Measurements from ENCODE around the gene GPR18.

The GPR18 gene

DNA sequence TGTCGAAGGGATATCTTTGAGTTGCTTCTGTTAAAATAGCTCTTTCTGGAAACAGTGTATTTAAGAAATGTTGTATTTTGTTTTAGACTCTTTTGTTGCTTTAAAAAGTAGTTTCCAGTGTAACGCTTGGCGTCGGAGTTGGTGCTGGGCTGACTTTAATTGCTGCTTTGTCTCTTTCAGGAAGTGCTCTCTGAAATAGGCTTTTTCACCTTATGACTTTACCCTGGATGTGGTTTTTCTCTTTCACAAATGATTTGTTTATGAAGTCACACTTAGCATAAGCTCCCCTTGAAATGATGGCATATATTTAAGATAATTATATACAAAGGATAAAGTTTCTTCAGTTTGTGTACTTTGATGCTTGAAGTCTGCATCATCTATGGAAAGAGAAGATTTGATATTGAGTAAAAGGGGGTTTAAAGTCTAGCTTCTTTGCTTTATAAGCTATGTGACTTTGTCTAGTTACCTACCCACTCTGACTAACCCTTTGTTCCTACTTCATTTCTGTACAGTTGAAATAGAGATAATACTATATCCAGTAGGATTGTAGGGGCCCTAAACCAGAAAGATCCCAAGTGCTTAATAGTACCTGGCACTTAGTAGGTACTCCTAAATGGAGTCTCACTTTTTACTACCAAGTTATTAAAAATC is at the start of gene GPR18:
Gene GPR18, minus strand, starts transcription at position 170 of the 651 bp plus-strand sequence. CDS start 2,507 bp downstream, outside the sequence.
- peak; percentile 35 to 78 for DNase-seq

- DNase-seq, result peak; percentile 62 to 65
These were observed 49.6 kb upstream of the GPR18 start for GRCh38 chr13:99307648-99308339.

DNA sequence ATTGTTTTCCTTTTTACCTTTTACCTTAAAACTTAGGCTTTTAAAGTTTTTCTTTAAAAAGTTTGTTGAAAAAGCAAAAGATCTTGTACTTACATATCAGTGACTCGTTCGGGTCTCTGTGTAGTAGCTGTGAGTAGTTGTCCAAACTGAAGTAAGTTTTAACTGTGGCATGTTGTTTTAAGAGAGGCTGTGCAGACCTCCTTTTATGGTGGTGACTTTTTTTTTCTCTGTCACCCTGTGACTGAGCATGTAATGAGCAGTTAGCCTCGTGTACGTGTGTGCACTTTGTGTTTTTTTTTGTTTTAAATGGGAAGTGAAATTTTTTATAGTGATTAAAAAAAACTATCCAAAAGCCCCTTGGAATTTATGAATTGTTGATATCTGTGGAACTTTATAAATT is 49.1 kb upstream of the GPR18 start, which contains the start of gene GPR183:
Gene GPR183, minus strand, starts transcription at position 153 of the 400 bp plus-strand sequence. CDS start 11,254 bp downstream, outside the sequence.
- peak; percentile 67 to 88 for DNase-seq

DNA sequence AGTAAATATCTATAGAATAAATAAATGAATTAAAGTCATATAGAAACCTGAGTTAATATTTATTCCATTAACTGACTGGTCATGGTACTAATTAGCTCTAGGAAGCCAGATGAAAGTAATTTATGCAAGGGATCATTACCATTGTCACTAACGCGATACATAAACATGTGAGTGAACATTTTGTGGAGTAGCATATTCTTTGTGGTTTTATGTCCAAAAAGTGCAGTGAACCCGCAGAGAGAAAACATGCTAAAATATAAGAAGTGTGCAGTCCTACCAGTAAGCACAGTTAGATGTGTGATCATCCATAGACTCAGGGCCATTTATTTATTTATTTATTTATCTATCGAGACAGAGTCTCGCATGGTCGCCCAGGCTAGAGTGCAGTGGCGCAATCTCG is 47.4 kb upstream of the GPR18 start:
- DNase-seq, result peak in 1 of 2 donors; percentile 50

DNA sequence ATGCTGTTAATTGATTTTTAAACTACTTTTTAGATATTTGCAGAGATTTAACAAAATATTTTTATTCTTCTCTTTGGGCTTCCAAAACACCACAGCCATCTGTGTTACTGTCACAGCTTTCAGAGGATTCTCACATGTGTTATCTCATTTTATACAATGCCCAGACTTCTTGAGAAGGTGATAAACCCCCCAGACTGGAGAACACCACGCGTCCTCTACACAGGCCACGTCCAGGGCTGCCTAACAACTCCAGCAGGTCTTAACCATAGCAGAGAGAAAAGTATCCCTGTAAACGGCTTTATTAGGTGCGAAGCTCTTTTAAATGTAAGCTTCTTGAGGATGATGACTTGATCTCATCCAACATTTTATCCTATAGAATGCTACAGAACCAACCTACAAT is 47.0 kb upstream of the GPR18 start:
- DNase-seq, result peak; percentile 47 to 68

- peak in 1 of 2 donors; percentile 48 for DNase-seq
These were observed 46.4 kb upstream of the GPR18 start for GRCh38 chr13:99304541-99304940.

DNA sequence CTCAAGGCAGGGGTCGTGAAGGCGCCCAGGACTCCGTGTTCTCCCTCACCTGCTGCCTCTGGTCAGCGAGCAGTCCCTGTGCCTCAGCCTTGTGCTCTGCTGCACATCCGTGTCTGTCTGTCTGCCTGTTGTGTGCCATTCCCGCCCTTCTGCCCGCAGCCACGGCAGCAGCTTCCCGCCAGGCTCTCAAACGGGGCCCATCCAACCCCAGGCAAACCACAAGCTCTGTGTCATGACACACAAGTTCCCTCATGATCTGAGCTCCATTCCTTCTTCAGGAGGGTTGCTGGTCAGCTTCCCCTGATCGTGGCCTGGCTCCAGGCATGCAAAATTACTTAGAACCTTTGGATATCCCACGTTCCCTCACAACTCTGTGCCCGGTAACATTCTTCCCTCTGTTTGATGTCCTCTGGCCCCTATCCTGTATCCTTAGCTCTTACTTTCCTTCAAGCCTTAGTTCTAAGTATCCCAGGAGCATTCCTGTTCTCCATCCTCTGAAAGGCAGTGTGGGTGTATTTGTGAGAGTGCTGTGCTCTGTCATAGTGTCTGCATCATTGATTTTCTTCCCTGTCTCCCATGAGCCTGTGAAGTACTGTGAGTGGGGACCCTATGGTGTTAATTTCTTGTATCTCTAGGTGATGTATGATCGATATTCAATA is 45.8 kb upstream of the GPR18 start:
- peak; percentile 56 to 68 for DNase-seq

DNA sequence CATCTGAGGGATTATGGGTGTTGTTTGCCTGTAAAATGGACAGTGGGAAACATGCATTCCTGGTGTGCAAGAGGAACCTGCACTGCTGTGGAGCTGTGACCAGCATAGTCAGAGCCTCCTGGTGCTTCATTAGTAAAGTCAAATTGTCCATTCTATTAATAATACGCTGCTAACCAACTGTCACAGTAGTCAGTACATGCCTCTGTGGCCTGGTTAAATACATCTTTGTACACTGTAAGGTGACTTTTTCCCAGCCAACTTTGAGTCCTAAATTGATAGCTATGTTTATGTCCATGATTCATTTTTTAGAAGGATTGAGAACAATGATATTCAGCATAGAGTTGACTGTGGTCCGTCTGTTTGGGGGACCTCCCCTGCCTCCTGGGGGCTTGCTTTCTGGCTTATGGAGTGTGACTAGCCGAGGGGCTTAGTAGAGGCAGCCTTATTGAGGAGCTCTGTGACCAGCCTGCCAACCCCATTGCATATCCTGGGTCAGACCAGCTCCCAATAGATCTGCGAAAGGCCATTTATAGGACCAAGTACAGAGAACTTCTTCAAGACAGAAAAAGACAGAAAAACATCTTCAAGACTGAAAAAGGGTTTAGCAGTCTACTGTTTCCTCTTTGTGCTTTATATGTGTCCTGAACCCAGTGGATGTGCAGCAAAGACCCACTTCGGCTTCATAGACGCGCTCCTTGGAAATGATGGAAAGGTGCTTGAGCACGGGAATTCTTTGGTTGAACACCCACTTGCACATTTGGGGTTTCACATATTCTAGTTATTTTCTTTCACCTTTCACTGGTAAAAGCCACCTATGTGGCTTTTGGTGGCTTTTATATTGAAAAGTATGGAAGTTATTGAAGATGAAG is 44.7 kb upstream of the GPR18 start:
- DNase-seq, result peak in 1 of 2 donors; percentile 38

DNA sequence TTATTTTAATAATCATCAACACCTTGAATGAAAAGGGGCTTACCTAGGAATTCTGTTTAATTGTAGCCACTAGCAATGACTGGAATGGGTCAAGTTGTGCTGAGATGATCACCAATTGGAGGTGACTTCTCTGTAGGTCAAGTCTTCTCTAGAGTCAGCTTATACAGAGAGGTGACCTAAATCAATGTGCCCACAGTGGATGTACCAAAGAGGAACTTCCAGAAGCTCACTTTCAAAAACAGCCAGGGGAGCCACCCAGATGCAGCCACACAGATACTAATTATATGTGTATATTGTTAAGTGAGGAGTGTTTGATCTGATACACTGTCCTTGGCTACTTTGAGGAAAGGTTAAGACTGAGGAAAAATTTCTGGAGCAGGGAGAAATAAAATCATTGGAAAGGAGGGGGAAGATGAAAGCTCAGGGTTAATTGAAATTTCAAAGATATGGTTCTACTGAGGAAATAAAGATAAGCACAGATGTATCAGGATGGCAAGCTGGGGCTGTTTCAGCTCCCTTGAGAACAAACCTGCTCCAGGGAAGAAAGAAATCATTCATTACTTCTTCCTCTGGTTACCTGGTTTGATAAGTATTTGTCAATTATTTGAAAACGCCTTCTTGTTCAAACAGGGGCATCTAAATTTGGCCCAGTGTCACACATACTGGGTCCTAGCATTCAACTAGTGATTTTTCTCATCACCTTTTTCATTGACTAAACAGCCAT is 43.9 kb upstream of the GPR18 start:
- peak; percentile 39 to 55 for DNase-seq

DNA sequence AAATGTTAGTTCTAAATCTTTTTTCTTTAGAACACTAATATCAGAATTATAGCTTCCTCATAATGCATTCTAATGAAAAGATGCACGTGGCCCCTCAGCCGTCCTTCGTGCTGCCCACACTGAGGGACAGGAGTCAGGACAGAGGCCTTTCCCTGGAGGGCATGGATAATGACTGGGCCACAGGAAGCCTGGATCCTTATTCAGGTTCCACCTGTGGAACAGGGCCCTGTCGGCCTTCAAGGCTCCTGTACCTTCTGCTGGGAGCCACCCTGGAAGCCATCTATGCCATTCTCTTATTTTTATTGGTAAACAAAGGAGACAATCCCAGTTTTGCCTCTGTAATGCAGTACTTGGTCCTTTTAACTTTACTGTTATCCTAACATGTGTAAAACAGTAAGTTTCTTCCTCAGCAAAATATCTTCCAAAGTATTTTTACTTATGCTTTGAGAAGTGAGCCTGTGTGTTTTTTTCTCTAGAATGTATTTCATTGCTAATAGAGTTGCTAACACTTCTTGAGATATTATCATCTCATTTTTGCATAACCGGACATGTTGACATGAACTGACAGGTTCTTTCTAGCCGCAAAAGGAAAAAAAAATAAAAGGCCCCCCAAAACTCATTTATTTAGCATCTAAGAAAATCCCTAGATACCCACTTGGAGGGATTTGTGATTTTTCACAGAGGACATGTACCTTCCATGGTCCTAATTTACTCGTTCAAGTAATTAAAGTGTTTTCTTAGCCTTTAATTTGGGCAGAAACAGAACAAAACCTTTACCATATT is 43.1 kb upstream of the GPR18 start:
- DNase-seq, result peak in 1 of 2 donors; percentile 57

GRCh38 chr13:99299920-99300341 is 41.8 kb upstream of the GPR18 start:
- DNase-seq, result no peak

- DNase-seq, result no peak
These were observed 41.2 kb upstream of the GPR18 start for GRCh38 chr13:99299256-99299919.

- DNase-seq, result peak in 1 of 2 donors; percentile 64
These were observed 39.9 kb upstream of the GPR18 start for GRCh38 chr13:99298056-99298455.

DNA sequence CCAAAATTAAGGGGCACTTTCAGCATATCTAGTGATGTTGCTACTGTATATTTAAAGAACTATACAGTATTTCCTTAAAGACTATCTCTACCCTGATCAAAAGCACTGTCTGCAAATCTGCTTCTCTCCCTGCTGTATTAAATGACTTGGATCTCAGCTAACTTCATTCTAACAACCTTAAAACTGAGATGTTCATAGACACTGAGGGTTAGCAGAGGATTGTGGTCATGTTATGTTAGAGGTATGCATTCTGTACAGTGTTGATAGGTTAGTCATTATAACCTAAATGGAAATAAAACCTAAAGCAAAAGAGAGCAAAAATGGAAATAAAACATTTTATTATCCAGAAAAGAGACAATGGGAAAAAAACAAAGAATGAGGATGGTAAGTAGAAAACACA is 39.2 kb upstream of the GPR18 start:
- no peak for DNase-seq

DNA sequence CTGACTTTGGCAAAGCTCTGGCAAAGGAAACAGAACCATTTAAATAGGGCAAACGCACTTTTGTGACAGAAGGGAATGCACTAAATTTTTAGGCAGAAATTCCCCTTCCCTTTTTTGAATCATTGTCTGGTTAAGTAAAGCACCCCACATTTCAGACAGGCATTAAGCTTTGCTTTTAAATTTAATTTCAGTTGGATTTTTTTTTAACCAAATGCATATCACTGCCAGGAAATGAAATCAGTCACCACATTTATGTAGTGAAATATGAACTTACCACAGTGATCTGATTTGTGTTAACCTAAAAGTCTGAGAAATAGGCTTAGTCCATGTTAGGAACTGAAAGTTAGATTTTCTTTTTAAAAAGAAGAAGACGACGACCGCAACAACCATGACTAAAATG is 38.2 kb upstream of the GPR18 start:
- peak in 1 of 2 donors; percentile 75 for DNase-seq

GRCh38 chr13:99295488-99296252 is 37.5 kb upstream of the GPR18 start:
- no peak for DNase-seq

- DNase-seq, result peak in 1 of 2 donors; percentile 52
These were observed 36.8 kb upstream of the GPR18 start for GRCh38 chr13:99294958-99295357.

GRCh38 chr13:99294198-99294597 is 36.0 kb upstream of the GPR18 start:
- no peak for DNase-seq

- DNase-seq, result peak in 1 of 2 donors; percentile 34
These were observed 35.0 kb upstream of the GPR18 start for GRCh38 chr13:99293178-99293577.

DNA sequence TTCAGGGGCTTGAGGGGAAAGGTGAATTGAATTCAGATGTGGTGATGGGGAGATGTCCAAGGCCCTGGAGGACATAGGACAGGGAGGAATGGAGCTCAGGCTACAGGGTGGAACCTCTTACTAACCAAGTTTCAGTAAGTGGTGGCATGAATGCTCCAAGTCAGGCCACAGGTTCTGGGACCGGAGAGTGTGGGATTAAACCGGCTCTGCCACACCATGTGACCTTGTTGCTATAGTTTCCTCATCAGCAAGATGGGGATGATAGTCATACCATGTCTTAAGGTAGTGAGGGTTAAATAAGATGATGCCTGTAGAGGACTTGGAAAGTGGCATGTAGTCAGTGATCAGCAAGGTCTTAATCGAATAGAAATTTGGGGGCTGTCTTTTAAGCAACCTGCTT is 32.7 kb upstream of the GPR18 start:
- peak in 1 of 2 donors; percentile 66 for DNase-seq

All from CD4-positive, alpha-beta T cell treated with Interleukin-4 for 1 hour (primary cell).